AG04450 (cell line): ENCODE results near the gene HTR1B. TPM values are rescaled to one million over a fixed set of nuclear protein-coding genes. Genes with fewer than 3 reads are reported as not detected.

ENCODE experiments used
- CTCF ChIA-PET: fragments of 300-600, 350-600 bp; formaldehyde crosslinking; extraction: SDS; loops from one replicate; lab custom pipeline; 2022; ENCODE audit warnings: antibody characterized with exemption, inconsistent platforms; lab: Charles Lee
- POLR2A ChIA-PET: fragments of 350-600 bp; formaldehyde crosslinking; extraction: SDS; loops from one replicate; lab custom pipeline; 2021; ENCODE audit warnings: antibody characterized with exemption, inconsistent platforms; lab: Yijun Ruan, JAX
- DNase-seq: peaks from one replicate; pipeline ENCODE4 v3.0.0-alpha.2; 2011; ENCODE audit warnings: low read depth, low spot score
- H3K27ac ChIP-seq: one replicate; pipeline ENCODE4 v1.5.1; 2012; ENCODE audit warnings: low read depth, low read length, control low read depth
- H3K27me3 ChIP-seq: one replicate; pipeline ENCODE4 v1.6.0; 2012; ENCODE audit warnings: low read length; ENCODE audit not compliant: control insufficient read depth, insufficient read depth
- H3K4me3 ChIP-seq: 2 replicates; pipeline ENCODE4 v1.5.1; 2011; ENCODE audit warnings: mild to moderate bottlenecking, low read depth, low read length, control low read depth
- H3K9me3 ChIP-seq: 2 replicates; pipeline ENCODE4 v1.5.1; 2012; ENCODE audit warnings: low read length; ENCODE audit not compliant: control insufficient read depth, insufficient read depth
- CTCF ChIP-seq: IDR thresholded peaks from 2 replicates; pipeline ENCODE4 v1.5.1; 2011; ENCODE audit warnings: low read depth, low read length, control low read depth, inconsistent platforms
- polyA plus RNA-seq: library from polyadenylated mRNA; depleted of rRNA; stranded (reverse); fragments of >200 nt; gene quantifications from 2 replicates; pipeline ENCODE4 v1.2.3, GENCODE V29; 2011

Gene HTR1B
- polyA plus RNA-seq, 1 experiment, result 0.86 TPM

- no peak overlapping the region for H3K4me3 ChIP-seq
- CTCF ChIA-PET, result no interaction called here
- no peaks in the 10 kb centered on the region for H3K9me3 ChIP-seq
- H3K27ac ChIP-seq, result no peak overlapping the region
- no peak for TF ChIP-seq CTCF
- POLR2A ChIA-PET, result no interaction called here
- H3K27me3 ChIP-seq, result no peaks in the 10 kb centered on the region
- no peak for DNase-seq
These were observed 24.6 kb upstream of the HTR1B start for GRCh38 chr6:77487808-77488425.

DNA sequence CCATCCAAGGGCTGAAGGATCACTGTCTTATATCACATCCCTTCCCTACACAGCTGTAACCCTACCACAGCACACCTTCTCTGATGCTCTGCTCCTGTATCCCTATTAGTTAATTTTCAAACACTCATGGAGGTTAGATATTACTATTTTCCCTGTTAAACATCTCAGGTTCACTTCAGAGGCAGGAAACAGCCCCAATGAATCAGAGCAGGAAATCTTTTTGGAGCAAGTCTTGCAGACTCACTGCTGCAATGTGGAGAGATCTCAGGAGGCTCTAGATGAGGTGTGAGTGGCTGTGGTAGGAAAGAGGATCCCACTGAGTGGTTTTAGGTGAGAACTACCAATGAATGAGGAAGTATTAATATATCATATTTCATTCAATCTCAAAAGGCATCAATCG lies 19.7 kb upstream of the HTR1B start:
- H3K4me3 ChIP-seq, result no peak overlapping the region
- no peak for DNase-seq
- no peak for TF ChIP-seq CTCF
- H3K27ac ChIP-seq, result no peak overlapping the region
- H3K9me3 ChIP-seq, result no peaks in the 10 kb centered on the region
- H3K27me3 ChIP-seq, result no peaks in the 10 kb centered on the region
- ChIA-PET POLR2A (no interaction called here), CTCF (no interaction called here)

GRCh38 chr6:77474973-77475372 lies 11.7 kb upstream of the HTR1B start:
- Histone ChIP-seq H3K27me3 (no peaks in the 10 kb centered on the region), H3K27ac (no peak overlapping the region), H3K4me3 (no peak overlapping the region), H3K9me3 (no peaks in the 10 kb centered on the region)
- no peak for DNase-seq
- ChIA-PET POLR2A (no interaction called here), CTCF (interaction anchor here (0.9 to 1.0 kb wide), 2 partner anchors 8 to 9 kb away, joined by 3 to 6 read pairs; no protein-coding TSS in a partner anchor)
- TF ChIP-seq CTCF, result no peak

- Histone ChIP-seq H3K27me3 (no peaks in the 10 kb centered on the region), H3K9me3 (no peaks in the 10 kb centered on the region), H3K27ac (no peak overlapping the region), H3K4me3 (peak overlapping the region; percentile 25)
- POLR2A ChIA-PET, result no interaction called here
- no peak for TF ChIP-seq CTCF
- no peak for DNase-seq
- CTCF ChIA-PET, result interaction anchor here (1.0 kb wide), 1 partner anchor 8 kb away, joined by 6 read pairs; no protein-coding TSS in a partner anchor
These were observed 11.1 kb upstream of the HTR1B start for GRCh38 chr6:77474286-77474956.

DNA sequence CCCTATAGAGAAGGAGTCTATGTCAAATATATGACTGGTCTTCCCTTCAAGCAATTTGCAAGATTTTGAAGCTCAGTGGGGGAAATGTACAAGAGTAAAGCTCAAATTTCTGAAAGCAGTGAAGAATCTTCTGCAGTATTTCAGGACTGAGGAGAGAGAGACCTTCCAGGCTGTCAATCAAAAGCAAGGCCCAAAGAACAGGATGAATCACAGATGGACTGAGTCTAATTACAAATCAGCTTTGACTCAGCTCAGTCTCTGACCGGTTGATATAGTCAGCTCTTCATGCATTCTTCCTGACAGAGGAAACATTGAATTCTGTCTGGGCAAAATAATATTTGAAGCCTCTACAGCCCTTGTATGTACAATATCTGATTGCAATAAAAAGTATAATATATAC lies 7.7 kb upstream of the HTR1B start:
- CTCF ChIA-PET, result interaction anchor here (1.1 kb wide), 1 partner anchor 15 kb away, joined by 4 read pairs; no protein-coding TSS in a partner anchor

More for the DNA sequence above, 7.7 kb upstream of the HTR1B start:
- POLR2A ChIA-PET, result no interaction called here
- no peak for DNase-seq
- Histone ChIP-seq H3K27ac (no peak overlapping the region), H3K9me3 (no peaks in the 10 kb centered on the region), H3K27me3 (no peaks in the 10 kb centered on the region), H3K4me3 (no peak overlapping the region)
- TF ChIP-seq CTCF, result no peak
